Natural killer cell (primary cell): ENCODE data around the gene HSPB6. TPM values are rescaled to one million over a fixed set of nuclear protein-coding genes. Genes with fewer than 3 reads are reported as not detected.

ENCODE experiments used
- ATAC-seq, 3 donors: fragments of 150-1000 bp in 2 of 3; fragments of 200-7000 bp in 1 of 3; cut with Tn5 transposase; 1 replicate in 1 of 3; 2 replicates in 2 of 3; pipeline ENCODE4 v1.10.0; 2021; ENCODE audit warnings: mild to moderate bottlenecking in 2 of 3, moderate library complexity in 2 of 3
- DNase-seq, 2 donors: peaks; one replicate each; pipeline versions ENCODE4 v3.0.0 to v3.0.0-alpha.2; 2013 to 2021; ENCODE audit warnings: mixed read lengths in 1 of 2
- H3K27ac ChIP-seq: one replicate; pipeline ENCODE4 v1.5.1; 2013; ENCODE audit warnings: mild to moderate bottlenecking, low read length
- H3K27me3 ChIP-seq: one replicate; pipeline ENCODE4 v1.6.1; 2013; ENCODE audit warnings: low read length; ENCODE audit not compliant: control insufficient read depth, insufficient read depth
- H3K36me3 ChIP-seq: one replicate; pipeline ENCODE4 v1.6.1; 2013; ENCODE audit warnings: low read length; ENCODE audit not compliant: control insufficient read depth, insufficient read depth
- H3K4me1 ChIP-seq: one replicate; pipeline ENCODE4 v1.6.1; 2013; ENCODE audit warnings: low read length; ENCODE audit not compliant: control insufficient read depth, insufficient read depth
- H3K4me3 ChIP-seq: one replicate; pipeline ENCODE4 v1.5.1; 2013; ENCODE audit warnings: low read length
- H3K9me3 ChIP-seq: one replicate; pipeline ENCODE4 v1.6.1; 2013; ENCODE audit warnings: low read length; ENCODE audit not compliant: control insufficient read depth, insufficient read depth
- H3K27ac Mint-ChIP-seq, 2 donors: one replicate each; pipeline ENCODE4 v1.8.0; 2022; ENCODE audit warnings: mild to moderate bottlenecking in 2 of 2, mixed read lengths in 2 of 2, moderate library complexity in 1 of 2
- H3K27me3 Mint-ChIP-seq, 2 donors: one replicate each; pipeline ENCODE4 v1.8.0; 2022; ENCODE audit warnings: low read depth in 2 of 2, mixed read lengths in 2 of 2
- H3K36me3 Mint-ChIP-seq: one replicate; pipeline ENCODE4 v1.8.0; 2022; ENCODE audit warnings: mixed read lengths
- H3K4me1 Mint-ChIP-seq, 2 donors: one replicate each; pipeline ENCODE4 v1.8.0; 2022; ENCODE audit warnings: mixed read lengths in 2 of 2
- H3K4me3 Mint-ChIP-seq: one replicate; pipeline ENCODE4 v1.8.0; 2022; ENCODE audit warnings: mild to moderate bottlenecking, moderate library complexity, mixed read lengths
- H3K9me3 Mint-ChIP-seq, 2 donors: one replicate each; pipeline ENCODE4 v1.8.0; 2022; ENCODE audit warnings: mixed read lengths in 2 of 2
- CTCF ChIP-seq: fragments of 200-600 bp; IDR thresholded peaks from one replicate; pipeline ENCODE4 v1.8.0; 2022; ENCODE audit warnings: antibody characterized with exemption
- WGBS: methylation state at CpG from one replicate; pipeline ENCODE4 v1.1.7; 2013; ENCODE audit warnings: missing lambda C conversion rate; ENCODE audit not compliant: insufficient coverage; 5-methylcytosine and 5-hydroxymethylcytosine counted together
- intact Hi-C: fragments of 100-400 bp; cut with micrococcal nuclease; formaldehyde crosslinking; loops from one replicate; pipeline ENCODE4 v1.14.2; 2022
- total RNA-seq, 4 donors: library from RNA; stranded (reverse); fragments of 120-200 nt in 1 of 4; gene quantifications; one replicate each; pipeline versions ENCODE4 v1.2.3 to v1.2.4, GENCODE V29; 2013 to 2022

HSPB6 gene
- total RNA-seq, 3 donors from 2014 or later (not counting 1 experiment from before 2014, with no cell fraction given), result not detected

GRCh38 chr19:35738021-35738886 is 18.6 kb downstream of the HSPB6 start:
- Mint-ChIP-seq H3K27me3 (no peaks in the 10 kb centered on the region), H3K9me3 (no peaks in the 10 kb centered on the region), H3K36me3 (no peaks in the 10 kb centered on the region), H3K27ac (no peak overlapping the region), H3K4me1 (peaks cover 21 to 51% of the 10 kb centered on the region in 2 donors), H3K4me3 (no peak overlapping the region)
- no peak overlapping the region for H3K27ac ChIP-seq
- DNase-seq (no peak), ATAC-seq (no peak)
- no peak for TF ChIP-seq CTCF
- no peaks in the 10 kb centered on the region for H3K9me3 ChIP-seq
- intact Hi-C loops, result no loop called here
- H3K36me3 ChIP-seq, result peaks cover 48% of the 10 kb centered on the region
- H3K4me1 ChIP-seq, result peaks cover 34% of the 10 kb centered on the region
- H3K27me3 ChIP-seq, result no peaks in the 10 kb centered on the region
- WGBS, result 90% methylated on average over 36 of the region's 37 CpGs
- no peak overlapping the region for H3K4me3 ChIP-seq

- peaks cover 15 to 44% of the 10 kb centered on the region in 2 donors for H3K4me1 Mint-ChIP-seq
- H3K9me3 Mint-ChIP-seq, result no peaks in the 10 kb centered on the region
- 89% methylated on average over 22 of the region's 22 CpGs for WGBS
- no peak overlapping the region for H3K4me3 Mint-ChIP-seq
- ATAC-seq, result no peak
- no peak for TF ChIP-seq CTCF
- no peak overlapping the region for H3K4me3 ChIP-seq
- H3K27me3 ChIP-seq, result no peaks in the 10 kb centered on the region
- H3K27ac Mint-ChIP-seq, result peak overlapping the region in 1 of 2 donors; percentile 42
- peak in 1 of 2 donors; percentile 57 for DNase-seq
- no peaks in the 10 kb centered on the region for H3K36me3 Mint-ChIP-seq
- H3K27ac ChIP-seq, result no peak overlapping the region
- H3K9me3 ChIP-seq, result no peaks in the 10 kb centered on the region
- H3K36me3 ChIP-seq, result peaks cover 53% of the 10 kb centered on the region
- intact Hi-C loops, result no loop called here
- no peaks in the 10 kb centered on the region for H3K27me3 Mint-ChIP-seq
- peaks cover 24% of the 10 kb centered on the region for H3K4me1 ChIP-seq
These were observed 19.6 kb downstream of the HSPB6 start for GRCh38 chr19:35736913-35737886.

DNA sequence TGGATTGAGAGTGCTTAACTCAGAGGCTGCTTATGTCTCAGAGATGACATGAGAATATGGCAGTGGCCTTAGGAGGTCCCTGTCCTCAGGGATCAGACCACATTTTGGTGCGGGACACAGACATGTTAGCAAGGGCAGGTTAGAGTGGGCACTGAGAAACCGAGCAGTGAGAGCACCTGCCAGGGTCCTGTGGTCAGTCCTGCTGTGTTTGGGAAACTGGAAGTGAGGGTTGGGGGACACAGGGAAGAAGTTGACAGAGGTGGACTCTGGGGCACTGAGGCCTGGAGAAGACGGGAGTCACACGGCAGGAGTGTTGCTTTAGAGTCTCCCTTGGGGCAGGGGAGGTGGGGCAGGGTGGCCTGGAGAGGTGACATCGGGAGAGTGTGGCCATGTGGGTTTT is 21.9 kb downstream of the HSPB6 start:
- no peak overlapping the region for H3K4me3 ChIP-seq
- no peaks in the 10 kb centered on the region for H3K9me3 Mint-ChIP-seq
- DNase-seq (no peak), ATAC-seq (no peak)
- peaks cover 5% of the 10 kb centered on the region for H3K4me1 ChIP-seq
- no peaks in the 10 kb centered on the region for H3K27me3 ChIP-seq
- no peak overlapping the region for H3K27ac ChIP-seq
- intact Hi-C loops, result no loop called here
- no peak overlapping the region for H3K27ac Mint-ChIP-seq
- no peaks in the 10 kb centered on the region for H3K36me3 Mint-ChIP-seq
- H3K36me3 ChIP-seq, result peaks cover 75% of the 10 kb centered on the region
- H3K4me1 Mint-ChIP-seq, result peaks cover 6 to 29% of the 10 kb centered on the region in 2 donors
- no peak overlapping the region for H3K4me3 Mint-ChIP-seq
- no peaks in the 10 kb centered on the region for H3K9me3 ChIP-seq
- H3K27me3 Mint-ChIP-seq, result no peaks in the 10 kb centered on the region
- WGBS, result 91% methylated on average over 5 of the region's 5 CpGs
- no peak for TF ChIP-seq CTCF
